ENCODE data around the gene FZD2.
"Not testable (repeated sequence)": the region's sequence is repeated elsewhere in the genome, so short reads cannot be mapped to it uniquely, and the experiment has no call there.

The FZD2 gene

DNA sequence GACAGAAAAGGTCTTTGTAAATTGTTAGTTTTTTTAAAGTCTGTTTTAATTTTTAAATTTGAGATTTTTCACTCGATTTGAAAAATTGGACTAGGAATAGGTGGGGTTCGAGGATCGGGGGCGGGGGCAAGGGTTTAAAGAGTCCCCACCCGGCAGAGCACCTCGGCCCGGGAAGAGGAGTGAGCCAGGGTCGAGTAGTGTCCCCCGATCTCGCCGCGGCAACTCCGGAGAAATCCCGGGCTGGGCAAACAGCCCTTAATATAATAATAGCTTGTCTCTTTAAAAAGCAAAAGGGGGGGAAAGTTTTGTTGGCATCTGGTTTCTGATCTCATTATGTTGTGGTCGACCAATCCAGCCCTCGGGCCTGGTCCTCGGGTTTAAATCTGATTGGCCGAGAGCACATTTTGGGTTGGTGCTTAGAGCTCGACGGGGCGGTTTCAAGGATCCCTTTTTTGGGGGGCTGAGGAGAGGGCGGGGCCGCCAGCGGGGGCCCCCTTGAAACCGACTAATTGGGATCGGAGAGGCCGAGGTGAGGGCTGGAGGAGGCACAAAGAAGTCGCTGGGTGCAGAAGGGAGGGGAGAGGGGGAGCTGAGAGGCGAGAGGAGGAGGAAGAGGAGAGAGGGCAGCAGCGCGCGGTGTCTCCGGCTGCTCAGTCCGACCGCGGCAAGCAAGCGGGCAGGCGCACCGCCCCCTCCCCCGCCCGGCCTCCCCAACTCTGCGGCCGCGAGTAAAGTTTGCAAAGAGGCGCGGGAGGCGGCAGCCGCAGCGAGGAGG lies at the start of gene FZD2:
FZD2 (plus strand) TSS at position 653 of the 775 bp plus-strand sequence. CDS start 205 bp downstream, outside the sequence.
- peak; percentile 53 for DNase-seq

GRCh38 chr17:44511241-44512134 lies 45.8 kb upstream of the FZD2 start:
- DNase-seq: not testable (repeated sequence)

- no peak for DNase-seq
Measured at GRCh38 chr17:44518032-44518431, 39.3 kb upstream of the FZD2 start.

DNA sequence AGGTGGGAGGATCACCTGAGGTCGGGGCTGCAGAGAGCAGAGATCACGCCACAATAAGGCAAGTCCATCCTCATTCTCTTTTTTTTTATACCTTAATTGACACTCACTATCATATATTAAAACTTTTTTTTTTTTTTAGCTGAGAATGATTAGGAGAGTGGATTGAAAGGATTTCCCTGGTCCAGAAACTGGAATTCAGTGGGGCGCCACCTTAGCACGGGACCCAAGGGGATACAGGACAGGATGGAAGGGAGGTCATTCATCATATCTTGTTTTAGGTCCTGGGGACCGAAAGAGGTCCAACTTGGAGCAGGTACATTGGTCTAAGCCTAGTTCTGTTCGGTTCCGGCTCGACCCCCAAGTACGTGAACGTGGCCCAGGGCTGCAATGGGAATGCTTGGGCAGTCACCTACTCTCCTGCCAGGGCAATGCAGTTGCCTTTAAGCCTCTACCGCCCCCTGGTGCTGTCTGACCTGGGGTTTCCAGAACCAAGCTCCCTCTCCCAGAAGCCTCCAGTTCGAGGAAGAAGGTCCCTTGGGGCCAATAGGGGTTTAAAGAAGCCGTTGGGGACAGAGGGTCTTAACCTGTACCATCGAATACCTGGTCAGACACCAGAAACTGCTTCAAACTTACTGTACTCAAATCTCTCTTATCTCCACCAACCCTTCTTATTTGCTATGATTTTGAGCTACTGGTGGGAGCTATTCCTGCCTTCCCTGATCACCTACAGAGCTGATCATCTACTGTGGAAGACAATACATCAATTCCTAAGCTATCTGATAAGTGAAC lies 34.2 kb upstream of the FZD2 start:
- DNase-seq: peak; percentile 72

DNA sequence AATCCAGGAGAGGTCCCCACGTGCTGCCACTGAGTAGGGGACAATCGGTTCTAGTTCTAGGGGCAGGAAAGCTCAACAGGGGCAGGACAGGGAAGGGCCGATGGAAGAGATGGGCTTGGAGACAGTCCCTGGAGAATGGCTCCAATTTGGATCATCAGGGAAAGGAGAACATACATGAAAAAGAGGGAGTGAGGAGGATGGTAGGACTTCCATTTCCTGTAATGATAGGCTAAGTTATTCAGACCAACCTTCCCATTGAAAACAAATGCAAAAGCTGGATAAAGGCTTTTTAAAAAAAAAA lies 33.7 kb upstream of the FZD2 start:
- DNase-seq: no peak

DNA sequence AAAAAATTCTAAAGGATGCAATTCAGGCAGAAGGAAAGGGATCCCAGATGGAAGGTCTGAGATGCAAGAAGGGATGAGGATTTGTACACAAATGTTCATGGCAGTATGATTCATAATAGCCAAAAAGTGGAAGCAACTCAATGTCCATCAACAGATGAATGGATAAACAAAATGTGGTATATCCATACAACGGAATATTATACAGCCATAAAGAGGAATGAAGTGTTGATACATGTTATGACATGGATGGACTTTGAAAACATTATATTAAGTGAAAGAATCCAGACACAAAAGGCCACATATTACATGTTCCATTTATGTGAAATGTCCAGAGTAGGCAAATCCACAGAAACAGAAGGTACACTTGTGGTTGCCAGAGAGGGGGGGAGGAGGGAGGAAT lies 30.2 kb upstream of the FZD2 start:
- DNase-seq: no peak

DNA sequence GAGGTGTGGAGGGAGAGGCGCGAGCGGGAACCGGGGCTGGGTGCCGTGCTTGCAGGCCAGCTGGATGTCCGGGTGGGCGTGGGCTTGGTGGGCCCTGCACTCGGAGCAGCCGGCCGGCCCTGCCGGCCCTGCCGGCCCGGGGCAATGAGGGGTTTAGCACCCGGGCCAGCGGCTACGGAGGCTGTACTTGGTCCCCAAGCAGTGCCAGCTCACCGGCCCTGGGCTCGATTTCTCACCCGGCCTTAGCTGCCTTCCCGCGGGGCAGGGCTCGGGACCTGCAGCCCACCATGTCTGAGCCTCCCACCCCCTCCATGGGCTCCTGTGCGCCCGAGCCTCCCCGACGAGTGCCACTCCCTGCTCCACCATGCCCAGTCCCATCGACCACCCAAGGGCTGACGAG lies 29.3 kb upstream of the FZD2 start:
- DNase-seq: no peak

GRCh38 chr17:44529864-44530263 lies 27.4 kb upstream of the FZD2 start:
- DNase-seq: no peak

DNA sequence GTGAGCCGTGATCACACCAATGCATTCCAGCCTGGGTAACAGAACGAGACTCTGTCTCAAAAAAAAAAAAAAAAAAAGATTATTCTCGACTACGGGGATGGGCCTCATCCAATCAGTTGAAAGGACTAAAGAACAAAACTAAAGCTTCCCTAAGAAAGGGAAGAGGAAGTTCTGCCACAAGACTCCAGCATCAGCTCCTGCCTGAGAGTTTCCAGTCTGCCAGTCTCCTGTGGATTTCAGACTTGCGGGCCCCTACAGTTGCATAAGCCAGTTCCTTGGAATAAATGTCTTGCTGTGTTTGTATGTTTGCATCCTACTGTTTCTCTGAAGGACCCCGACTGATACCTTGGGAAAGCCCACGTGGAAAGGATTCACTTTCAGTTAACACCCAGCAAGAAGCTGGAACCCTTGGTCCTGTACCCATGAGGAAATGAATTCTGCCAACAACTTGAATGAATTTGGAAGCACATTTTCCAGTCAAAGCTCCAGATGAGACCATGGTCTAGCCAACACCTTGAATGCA lies 26.3 kb upstream of the FZD2 start:
- DNase-seq: no peak

DNA sequence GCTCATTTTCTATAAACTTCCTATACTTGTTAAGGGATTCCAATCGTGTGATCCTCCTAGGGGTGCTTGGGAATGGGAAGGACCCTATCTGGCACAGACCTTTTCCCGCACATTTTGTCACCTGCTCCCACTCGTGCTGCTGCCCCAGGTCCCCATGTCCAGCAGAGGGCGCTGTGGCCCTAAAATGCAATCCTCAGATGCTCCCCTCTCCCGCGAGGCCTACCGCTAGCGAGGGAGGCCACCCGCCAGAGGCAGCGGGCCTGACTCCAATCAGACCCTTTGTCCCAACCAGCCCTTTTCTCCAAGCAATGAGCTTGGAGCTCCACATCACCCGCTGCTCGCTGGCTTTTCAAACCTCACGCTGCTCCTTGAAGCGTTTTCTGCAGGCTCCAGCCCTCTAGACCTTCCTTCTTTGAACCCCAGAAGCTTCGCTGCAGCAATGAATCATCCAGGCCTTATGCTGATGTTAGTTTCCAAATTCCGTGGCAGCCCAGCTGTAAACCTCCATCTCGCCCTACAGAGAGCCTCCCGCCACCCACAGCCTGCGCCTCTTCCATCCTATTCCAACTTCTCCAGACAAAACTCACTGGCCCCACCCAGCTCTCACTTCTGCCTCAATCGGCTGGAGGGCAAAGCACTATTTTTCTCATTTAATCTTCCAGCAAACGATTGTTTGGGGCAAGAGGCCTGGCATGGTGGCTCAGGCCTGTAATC lies 23.6 kb upstream of the FZD2 start:
- DNase-seq: peak; percentile 88

GRCh38 chr17:44536090-44536953 lies 21.0 kb upstream of the FZD2 start:
- DNase-seq: no peak

DNA sequence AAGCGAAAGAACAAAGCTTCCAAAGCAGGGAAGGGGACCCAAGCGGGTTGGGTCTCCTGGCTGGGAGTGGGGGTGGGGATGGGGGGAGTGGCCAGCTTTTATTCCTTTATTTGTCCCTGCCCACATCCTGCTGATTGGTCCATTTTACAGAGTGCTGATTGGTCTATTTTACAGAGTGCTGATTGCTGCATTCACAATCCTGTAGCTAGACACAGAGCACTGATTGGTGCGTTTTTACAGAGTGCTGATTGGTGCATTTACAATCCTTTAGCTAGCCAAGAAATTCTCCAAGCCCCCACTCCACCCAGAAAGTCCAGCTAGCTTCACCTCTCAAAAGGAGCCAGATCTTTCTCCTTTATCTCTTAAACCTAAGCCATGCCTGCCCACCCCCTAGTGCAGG lies 19.4 kb upstream of the FZD2 start:
- not testable (repeated sequence) for DNase-seq

- DNase-seq: no peak
Measured at GRCh38 chr17:44539673-44540072, 17.6 kb upstream of the FZD2 start.

GRCh38 chr17:44540246-44541084 lies 16.8 kb upstream of the FZD2 start:
- DNase-seq: no peak

DNA sequence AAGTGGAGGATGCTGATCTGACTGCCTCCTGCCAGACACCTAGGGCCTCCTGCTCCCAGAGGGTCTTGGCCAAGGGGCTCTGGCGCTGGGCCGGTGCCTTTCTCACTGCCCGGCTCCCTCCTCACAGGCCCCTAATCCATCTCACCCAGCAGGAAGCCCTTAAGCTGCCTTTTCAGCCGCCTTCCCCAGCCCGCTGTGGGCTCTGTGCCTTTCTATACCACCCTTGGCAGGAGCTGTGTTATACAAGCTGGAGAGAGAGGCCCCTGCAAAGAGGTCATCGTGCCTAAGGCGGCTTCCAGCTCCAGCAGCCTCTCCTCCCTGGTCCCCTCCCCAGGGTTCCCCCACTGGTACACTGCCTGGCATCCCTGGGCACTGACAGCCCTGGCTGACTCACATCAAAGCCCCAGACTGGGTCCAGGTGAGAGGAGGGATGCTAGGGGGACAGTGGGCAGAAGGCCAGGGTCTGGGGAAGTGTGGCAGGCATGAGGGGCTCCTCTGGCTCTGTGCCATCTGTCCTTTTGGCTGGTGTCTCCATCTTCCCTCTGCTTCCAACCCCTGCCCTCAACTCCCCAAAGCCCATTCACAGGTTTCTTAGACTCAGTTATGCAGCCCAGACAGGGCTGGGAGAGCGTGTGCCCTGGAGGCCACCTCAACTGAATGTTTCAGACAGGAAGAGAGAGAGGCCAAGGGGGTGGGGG lies 15.3 kb upstream of the FZD2 start:
- no peak for DNase-seq

GRCh38 chr17:44543213-44543904 lies 13.9 kb upstream of the FZD2 start:
- no peak for DNase-seq

DNA sequence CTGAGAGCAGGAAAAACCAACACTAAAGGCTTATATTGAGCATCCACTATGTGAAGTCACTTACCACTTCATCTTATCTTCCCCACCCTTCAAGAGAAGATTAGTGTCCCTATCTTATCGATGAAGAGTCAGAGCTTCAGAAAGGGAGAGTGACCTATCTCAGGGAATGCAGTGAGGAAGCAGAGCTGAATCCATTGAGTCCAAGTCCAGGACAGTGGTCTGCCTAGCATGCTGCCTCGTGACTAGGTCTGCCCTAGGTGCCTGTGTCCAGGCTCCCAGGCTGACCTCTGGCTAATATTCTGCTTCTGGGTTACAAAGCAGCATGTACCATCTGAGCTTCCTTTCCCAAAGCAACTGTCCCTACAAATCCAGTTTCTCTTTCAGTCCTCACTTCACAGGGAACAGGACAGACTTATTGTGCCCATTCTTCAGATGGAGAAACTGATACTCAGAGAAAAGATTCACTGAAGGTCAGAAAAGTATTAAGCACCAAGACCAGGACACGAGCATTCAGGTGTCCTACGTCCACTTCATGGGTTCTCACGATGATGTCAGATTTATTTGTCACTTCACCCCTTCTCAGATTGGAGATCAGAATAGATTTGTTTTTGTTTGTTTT lies 13.3 kb upstream of the FZD2 start:
- no peak for DNase-seq

All from activated CD4-positive, alpha-beta T cell treated with anti-CD3 and anti-CD28 coated beads, Interleukin-10, Interleukin-2, amounts not matched to agents 100 ng/mL and 50 ng/mL, durations not matched to agents 16 hours and 8 hours (primary cell).